Gastrocnemius medialis (tissue), 4 donors: ENCODE results near the gene BAZ2B.

Source experiments
- CTCF ChIP-seq, 5 experiments: fragments of 450-650 bp in 3 of 5; fragments of 200-600 bp in 2 of 5; sonication (generic) in 2 of 5; IDR thresholded peaks in 4 of 5; conservative IDR thresholded peaks in 1 of 5; 1 replicate in 4 of 5; 2 replicates in 1 of 5; pipeline ENCODE4 v1.5.1; 2016 to 2019; ENCODE audit warnings: antibody characterized with exemption in 5 of 5, mild to moderate bottlenecking in 3 of 5, moderate library complexity in 3 of 5
- POLR2A ChIP-seq, 2 donors: fragments of 450-650 bp; IDR thresholded peaks; one replicate each; pipeline ENCODE4 v1.6.1; 2017; ENCODE audit warnings: antibody characterized with exemption in 2 of 2, mild to moderate bottlenecking in 2 of 2, moderate library complexity in 2 of 2

GRCh38 chr2:159279700-159280099 lies 336.6 kb downstream of the BAZ2B start:
- TF ChIP-seq POLR2A (IDR thresholded peaks at IDR 0.05) (no peak), CTCF (IDR thresholded peaks at IDR 0.05 in 4 of 5, conservative IDR thresholded peaks at IDR 0.05 in 1 of 5) (no peak)
